Stimulated activated CD8-positive, alpha-beta memory T cell treated with anti-CD3 and anti-CD28 coated beads, Interleukin-7, amount 100 ng/mL, for 24 hours (primary cell): ENCODE measurements around the gene SPDL1.
A peak's percentile ranks its signal among the peaks of the same experiment; 100 is the strongest.

ENCODE experiments used
- DNase-seq: peaks from one replicate; pipeline ENCODE4 v3.0.0-alpha.2; 2020; ENCODE audit warnings: low read depth

SPDL1 gene

DNA sequence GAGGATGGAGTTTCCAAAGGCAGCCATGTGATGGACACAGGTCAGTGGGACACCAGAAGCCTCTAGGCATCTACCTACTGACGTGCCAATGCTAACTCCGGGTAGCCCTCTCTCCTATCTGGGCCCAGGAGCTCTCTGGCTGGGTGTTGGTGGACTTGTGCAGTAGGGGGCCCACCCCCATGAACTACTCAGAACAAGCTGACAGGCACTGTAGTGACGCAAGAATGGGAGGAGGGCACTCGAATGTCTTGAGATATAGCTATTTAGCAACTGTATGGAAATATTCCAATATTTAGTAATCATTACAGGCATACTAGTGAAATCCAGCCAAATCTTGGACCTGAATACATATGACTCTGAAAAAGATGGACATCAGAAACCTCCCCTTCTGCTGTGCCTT is 47.8 kb downstream of the SPDL1 start:
- DNase-seq = no peak

DNA sequence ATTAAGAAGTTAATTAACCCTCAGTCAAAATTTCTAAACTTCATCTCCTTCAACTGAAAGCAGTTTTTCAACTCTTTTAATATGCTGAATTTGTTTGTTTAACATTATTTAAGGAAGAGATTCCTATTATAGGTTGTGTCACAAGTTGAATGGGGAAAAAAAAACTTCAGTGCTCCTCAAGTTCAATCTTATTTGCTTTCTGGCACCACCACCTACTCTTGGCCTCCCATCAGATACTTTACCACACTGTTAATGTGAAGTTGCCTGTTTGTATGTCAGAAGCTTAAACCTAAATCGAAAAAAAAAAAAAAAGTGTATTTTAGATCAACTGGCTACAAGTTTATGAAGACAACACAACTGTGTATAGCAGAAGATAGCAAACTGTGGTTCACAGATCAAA is 49.4 kb downstream of the SPDL1 start:
- no peak for DNase-seq

DNA sequence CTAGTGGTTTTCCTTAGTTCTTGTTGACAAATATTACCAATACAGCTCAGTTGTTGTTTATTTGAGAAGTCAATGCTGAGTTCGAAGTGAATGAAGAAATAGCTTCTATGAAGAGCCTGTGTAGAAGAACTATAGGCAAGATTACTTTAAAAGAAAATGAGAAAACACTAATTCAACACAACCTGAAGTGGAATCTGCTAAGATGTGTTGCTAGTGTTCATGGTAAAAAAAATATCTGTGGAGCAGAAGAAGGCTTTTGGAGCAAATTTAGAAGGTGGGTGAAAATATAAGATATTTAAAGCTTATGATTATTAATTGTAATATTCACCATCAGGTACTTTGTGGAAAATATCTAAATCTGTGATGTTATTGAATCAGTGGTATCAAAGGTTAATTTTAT is 51.0 kb downstream of the SPDL1 start:
- DNase-seq = no peak

DNA sequence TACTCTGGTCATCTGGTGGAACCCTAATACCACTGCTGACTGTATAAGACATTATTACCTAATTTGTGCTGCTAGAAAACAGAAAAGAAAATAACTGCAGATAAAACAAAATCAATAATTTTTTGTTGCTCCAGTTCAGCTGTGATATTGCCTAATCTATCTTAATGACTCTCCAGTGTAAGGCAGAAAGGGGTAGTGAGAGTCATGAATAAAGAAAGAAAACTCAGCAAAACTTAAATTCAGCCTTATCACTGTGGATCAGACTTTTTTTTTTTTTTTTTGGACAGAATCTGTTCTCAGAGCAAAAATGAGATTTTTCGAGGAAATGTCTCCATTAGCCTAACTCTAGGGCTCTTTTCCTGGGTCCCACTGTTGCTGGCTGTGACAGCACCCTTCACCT is 52.4 kb downstream of the SPDL1 start:
- no peak for DNase-seq

DNA sequence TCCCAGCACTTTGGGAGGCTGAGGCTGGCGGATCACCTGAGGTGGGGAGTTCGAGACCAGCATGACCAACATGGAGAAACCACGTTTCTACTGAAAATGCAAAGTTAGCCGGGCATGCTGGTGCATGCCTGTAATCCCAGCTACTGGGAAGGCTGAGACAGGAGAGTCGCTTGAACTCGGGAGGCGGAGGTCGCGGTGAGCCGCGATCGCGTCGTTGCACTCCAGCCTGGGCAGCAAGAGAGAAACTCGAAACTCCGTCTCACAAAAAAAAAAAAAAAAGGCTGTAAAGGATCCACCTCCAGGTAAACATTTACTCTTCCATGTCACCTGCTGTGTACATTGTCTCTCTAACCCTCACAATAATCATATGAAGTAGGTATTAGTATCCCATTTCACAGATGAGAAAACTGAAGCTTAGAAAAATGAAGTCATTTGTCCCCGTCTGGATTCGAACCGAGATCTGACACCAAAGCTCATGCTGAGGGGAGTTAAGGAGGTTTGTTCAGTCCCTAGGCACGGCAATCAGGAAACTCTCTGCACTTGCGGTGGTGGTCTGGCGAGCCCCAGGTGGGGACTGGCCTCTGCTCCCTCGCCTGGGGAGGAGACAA is 53.0 kb downstream of the SPDL1 start:
- DNase-seq = no peak

DNA sequence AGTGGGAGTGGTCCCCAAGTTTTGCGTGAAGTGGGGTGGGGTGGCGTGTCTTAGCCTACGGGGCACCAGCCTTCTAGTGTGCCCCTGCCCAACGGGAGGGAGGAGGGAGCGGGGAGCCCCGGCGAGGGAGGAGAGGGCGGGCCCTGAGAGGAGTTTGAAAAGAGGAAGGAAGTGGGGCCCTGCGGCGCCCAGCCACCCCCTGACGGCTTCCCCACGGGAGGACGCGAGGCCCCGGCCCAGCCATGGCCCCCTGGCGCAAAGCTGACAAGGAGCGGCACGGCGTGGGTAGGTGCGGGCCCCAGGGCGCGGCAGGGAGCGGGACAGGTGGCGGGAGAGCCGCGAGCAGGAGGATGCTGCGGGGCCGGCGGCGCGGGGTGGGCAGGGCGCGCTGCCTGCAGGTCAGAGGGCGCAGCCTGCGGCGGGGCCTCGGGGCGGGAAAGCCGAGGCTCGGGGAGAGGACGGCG is 53.5 kb downstream of the SPDL1 start, which contains the start of gene DOCK2:
Gene DOCK2, plus strand, starts transcription at position 191 of the 464 bp plus-strand sequence. Its CDS starts 52 bp downstream, at position 243.
- DNase-seq = peak; percentile 46

DNA sequence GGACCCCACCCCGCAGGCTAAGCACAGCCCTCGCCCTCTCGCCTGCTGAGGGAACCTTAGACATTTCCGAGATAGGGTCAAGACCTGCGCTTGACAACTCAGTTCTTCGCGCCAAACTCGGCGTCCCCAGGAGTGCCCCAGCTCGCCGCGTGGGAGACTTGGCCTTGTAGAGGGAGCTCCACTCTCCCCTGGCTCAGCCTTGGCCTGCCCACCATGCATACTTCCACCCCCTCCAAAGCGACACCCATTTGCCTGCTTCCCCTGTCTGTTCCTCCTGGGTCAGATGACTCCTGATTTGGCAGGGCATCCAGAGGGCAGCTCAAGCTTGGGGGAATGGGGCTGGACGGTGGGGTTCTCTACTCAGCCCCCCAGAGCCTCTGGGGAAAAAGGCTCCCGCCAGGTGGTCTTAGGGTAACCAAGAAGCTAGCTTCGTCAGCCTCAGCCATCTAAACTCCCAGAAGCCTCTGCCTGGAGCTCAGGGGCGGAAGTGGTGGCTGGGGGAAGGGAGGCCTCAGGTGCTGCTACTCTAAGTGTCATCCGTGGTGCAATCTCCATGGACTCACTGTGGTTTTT is 54.1 kb downstream of the SPDL1 start:
- DNase-seq = peak; percentile 56

DNA sequence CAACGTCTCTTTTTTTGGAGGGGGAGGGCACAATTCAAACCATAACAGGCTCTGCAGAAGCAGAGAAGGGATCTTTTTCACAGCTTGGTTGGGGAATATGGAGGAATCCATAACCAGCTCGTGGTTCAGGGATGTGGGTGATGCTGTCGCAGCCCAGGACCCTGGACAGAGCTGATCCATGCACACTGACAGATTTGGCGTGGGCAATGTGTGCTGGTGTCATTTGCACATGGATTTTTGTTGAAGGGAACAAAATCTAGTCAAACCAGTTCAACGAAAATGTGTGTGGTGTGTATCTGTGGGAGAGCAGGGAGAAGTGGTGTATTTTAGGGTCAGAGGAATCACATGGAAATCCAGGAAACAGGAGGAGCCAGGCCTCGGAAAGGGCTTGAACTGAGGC is 57.7 kb downstream of the SPDL1 start:
- DNase-seq = no peak

DNA sequence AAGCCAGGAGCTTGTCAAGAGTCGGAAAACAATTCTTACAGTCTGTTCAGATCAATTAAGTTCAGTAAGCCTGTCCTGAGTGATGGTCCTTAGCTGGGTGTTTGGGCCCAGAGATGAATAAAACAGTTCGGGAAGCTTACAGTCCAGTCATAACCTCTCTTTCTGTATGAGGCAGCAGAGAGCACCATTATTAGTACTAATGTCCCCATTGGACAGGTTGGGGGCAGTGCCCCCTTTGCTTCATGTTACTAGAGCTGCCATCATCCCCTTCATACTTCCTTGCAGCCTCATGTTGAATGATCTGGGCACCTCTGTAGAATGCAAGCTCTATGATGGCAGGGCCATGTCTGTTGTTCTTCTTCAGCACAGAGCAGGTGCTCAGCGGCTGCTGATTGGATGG is 63.3 kb downstream of the SPDL1 start:
- no peak for DNase-seq

DNA sequence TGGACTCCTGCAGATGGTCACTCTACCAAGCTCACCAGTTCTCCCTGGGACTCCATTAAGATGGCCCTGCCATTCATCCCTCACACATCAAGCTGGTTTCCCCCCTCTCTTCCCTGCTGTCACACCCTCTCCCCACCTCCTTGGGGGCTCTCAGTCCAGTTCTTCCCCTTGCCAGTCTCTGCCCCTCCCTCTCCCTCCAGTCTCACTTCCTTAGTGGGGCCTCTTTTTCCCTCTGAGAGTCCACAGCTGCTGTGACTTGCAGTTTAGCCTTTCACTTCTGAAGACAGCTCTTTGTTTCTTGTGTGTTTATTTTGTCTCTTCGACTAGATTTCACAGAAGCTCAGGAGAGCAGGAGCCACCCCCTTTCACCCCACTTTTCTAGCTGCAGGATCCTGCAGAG is 64.0 kb downstream of the SPDL1 start:
- no peak for DNase-seq

DNA sequence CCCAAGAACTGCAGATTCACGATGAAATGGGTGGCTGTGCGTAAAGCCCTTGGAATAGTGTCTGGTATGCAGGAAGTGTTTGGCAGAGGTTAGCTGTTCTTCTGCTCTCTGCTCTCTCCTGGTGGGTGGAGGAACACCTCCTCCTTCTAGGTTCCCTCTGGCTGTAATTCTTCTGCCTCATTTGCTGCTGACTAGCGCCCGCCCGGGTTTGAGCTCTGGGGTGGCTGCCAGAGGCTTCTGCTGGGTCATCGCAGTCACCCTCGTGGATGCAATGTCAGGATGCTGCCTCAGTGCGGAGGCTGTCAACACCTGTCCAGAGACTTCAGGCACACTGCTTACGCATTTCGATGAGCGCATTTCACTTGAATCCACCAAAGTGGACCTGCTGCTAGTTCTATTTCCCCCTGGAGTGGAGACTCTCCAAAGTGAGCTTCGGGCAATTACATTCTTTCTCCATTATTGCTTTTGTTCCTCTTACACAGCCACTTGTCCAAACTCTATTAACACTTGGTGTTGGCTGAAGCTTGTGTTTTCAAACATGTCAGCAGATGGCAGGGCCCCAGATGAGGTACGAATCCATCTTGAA is 65.2 kb downstream of the SPDL1 start:
- no peak for DNase-seq

DNA sequence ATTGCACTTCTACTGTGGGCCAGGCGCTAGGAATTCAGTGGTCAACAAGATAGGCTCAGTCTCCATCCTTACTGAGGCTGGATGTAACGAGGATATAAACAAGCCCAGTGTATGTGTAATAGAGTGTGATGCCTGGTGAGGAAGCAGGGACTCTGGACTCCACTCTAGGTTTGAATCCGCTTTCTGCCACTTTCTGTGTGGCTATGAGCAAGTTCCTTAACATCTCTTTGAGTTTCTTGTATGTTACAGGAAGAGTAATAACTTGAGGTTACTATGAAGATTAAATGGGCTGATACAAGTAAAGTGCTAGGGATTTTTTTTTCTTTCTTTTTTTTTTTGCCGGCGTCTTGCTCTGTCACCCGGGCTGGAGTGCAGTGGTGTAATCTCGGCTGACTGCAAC is 65.9 kb downstream of the SPDL1 start:
- no peak for DNase-seq

DNA sequence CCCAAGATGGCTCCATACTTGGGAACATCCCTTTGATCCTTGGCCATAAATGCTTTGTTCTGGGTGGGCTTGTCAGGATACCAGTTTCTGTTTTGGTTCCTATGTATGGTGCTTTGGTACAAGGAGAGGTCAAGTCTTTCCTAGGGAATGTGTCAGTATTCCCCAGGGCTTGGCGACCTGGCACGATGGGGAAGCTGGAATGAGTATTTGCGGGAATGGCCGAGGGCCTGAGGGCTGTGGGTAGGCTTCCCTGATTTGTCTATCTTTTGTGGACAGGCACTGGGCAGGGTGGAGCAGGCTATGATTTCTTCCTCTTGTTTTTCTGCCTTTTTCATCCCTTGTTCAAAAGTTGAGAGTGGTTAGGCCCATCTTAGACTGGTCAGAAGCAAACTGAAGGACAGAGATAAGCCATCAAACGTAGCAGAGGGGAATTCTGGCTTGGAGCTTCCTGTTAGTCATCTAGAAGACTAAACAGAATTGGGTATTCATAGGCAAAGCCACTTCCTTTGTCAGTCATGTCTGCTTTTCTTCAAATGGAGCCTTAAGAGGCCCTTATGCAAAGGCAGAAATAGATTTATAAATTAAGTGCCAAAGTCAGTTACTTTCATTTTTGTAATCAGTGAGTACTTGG is 67.2 kb downstream of the SPDL1 start:
- DNase-seq = no peak

DNA sequence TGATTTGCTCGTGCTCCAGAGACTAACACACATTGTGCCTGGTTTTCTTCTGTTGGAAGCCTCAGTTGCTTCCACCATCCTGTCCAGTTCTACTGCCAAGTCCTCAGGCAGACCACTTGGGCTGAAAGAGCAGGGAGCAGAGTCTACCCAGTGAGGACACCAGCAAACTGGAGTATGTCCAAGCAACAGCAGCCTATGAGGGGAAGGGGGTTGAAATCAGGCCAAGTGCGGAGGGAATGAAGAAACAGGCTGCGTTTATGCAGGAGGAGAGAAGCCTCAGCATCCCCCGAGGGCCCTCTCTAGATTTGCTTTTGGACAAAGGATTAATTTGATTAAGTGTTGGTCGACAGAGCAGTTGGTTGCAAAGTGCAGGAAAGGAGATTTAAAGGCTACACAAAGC is 68.0 kb downstream of the SPDL1 start:
- DNase-seq = no peak

DNA sequence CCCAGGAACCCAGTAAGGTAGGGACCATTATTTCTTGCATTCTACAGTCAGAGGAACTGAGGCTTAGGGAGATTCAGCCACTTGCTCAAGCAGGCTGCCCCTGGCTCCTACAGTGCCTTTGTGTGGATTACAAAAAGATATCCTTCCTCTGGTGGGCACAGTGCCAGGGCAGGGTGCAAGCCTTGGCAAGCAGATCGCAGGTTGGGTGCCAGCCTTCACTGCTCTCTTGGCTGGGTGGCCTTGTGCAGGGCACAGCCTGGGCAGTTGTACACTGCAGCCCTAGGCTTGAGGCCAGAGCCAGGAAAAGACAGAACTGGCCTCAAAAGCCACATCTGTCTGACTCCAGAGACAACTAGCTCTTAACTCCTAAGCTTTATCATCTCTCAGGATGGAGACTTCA is 68.5 kb downstream of the SPDL1 start:
- no peak for DNase-seq

DNA sequence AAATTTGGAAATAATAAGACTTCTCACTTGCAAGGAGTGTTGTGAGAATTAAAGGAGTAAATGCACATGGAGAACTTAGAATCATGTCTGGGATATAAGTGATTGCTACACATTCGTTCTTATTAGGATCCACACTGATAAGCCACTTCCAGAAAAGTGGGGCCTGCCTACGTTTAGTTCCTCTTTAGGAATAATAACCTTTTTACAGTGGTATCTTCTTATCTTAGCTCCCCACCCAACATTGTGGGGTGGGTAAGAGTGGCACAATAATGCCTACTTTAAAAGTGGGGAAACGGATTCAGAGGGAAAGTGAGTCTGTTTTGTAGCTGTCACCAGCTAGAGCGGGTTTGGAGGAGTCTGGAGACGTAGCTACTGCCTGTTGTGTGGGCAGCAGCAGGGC is 69.5 kb downstream of the SPDL1 start:
- DNase-seq = no peak
